ENCODE measurements around the gene JAZF1. TPM values are rescaled to one million over a fixed set of nuclear protein-coding genes. Genes with fewer than 3 reads are reported as not detected.

JAZF1 gene
- total RNA-seq, 1 experiment from 2014 or later = 5.6 TPM

DNA sequence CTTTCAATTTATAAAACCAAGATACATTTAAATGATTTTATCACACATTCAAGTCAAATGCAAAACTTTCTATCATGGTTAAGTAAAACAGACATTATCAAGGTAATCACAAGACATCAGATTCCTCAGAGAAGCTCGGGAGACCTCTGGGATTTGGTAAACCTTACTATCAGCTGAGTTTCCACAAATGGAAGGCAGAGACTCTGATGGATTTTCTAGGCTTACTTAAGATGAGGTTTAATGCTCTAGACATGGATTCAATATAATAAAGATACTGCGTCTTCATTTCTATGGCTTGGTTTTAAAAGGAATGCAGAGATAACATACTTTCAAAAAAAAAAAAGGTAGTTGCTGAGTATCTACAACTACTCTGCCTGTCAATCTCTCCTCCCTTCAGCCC lies 171.7 kb downstream of the JAZF1 start:
- no peak for DNase-seq (ENCODE audit: low read depth)

DNA sequence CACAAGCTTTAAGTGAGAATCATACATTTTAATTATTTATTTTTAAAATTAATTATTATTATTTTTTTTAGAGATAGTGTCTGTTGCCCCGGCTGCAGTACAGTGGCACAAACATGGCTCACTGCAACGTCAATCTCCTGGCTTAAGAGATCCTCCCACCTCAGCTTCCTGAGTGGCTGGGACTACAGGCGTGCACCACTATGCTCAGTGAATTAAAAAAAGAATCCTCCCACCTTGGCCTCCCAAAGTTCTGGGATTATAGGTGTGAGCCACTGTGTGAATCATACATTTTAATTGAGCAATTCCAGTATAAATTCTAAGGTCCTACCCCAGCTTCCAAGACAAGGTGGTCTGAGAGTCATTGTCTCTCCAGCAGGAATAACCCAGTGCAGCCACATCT lies 172.4 kb downstream of the JAZF1 start:
- no peak for DNase-seq (ENCODE audit: low read depth)

DNA sequence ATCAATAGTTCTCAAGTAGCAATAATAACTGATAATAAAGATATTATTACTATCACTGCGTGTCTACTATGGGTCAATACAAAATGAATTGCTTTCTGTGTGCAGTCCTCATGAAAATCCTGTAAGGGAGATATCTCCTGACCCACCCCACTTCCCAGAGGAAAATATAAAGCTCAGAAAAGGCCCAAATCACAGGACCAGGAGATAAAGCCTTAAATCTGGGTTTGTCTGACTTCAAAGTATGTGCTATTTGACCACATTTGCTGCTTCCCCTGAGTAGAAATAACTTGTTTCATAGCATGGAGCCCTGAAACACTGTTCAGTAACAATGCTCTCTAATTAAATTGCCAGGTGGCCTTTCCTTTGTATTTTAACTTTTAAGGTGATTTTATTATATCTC lies 174.1 kb downstream of the JAZF1 start:
- no peak for DNase-seq (ENCODE audit: low read depth)

DNA sequence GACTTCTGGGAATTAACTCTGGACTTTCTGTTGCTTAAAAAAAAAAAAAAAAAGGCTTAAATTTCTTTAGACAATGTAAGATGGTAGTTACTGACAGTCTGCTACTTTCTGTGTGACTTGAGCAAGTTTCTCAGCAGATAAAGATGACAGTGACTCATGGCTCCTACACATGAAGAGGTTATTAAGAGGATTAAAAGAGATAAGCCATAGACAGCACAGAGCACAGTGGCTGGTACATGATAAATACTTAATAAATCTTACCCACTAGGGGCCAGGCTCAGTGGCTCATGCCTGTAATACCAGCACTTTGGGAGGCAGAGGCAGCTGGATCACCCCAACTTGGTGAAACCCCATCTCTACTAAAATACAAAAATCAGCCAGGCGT lies 174.8 kb downstream of the JAZF1 start:
- DNase-seq (ENCODE audit: low read depth) = no peak

DNA sequence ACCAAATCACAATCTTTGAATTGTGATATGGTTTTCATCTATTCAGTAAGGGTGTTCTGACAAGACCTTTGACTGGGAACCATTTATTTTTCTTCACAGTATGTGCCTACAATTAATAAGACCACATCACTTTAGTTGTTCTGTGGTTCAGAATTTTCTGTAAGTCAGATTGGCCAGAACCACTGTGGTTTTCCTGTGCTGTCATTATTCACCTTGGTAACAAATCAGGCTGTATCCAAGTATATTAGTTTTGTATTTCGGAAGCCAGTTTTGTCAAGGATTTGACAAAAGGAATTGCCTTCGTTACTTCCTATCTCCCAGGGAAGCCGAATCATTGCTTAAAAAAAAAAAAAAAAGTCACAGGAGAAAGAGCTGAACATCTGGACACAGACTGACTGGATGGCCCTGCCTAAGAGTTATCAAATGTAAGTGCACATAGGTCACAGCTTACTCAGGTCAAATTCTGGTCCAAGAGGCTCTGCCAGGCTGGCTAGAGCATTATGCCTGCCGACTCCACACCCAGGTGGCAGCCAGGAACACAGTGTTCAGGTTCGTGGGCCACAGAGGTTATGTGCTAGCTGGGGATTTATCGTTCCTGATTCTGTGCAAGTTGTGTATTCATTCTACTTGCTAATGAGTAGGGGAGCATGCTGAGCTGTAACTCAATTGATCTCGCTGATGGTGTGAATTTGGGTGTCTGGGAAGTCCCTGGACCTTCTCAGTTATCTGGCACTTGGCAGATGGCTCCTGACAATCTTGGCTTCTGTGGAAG lies 175.3 kb downstream of the JAZF1 start:
- no peak for DNase-seq (ENCODE audit: low read depth)

DNA sequence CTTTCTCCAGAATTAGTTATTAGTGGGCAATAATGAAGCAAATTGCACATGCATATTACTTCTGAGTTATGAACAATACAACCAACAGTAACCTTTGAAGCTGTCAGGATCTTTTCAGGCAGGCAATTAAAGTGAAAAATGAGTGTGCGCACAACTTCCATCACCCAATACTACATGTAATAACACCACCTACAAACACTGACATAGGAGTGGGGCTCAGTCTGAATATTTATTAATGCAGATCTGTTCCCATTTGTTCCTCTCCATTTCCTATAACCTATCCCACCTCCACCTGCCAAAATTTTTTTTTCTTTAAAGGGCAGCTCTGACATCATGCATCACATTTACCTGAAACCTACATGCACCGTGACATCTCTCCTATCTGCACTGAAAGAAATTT lies 177.2 kb downstream of the JAZF1 start:
- no peak for DNase-seq (ENCODE audit: low read depth)

DNA sequence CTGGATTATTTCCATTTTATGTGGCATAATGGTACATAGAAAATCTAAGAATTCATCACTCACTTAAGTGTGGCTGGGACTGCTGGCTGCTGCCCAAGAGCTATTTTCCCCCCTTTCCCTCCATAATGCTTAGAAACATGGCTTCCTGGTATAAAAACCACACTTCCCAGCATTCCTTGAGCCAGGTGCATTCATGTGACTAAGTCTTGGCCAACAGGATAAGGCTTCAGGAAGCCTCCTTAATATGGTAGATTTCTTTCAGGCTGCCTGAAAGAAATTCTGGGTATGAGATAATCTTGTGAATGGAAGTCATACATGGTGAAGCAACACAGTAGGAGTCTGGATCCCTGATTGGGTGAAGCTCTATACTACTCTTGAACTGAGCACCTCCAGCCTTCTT lies 178.0 kb downstream of the JAZF1 start:
- DNase-seq (ENCODE audit: low read depth) = peak; percentile 44

DNA sequence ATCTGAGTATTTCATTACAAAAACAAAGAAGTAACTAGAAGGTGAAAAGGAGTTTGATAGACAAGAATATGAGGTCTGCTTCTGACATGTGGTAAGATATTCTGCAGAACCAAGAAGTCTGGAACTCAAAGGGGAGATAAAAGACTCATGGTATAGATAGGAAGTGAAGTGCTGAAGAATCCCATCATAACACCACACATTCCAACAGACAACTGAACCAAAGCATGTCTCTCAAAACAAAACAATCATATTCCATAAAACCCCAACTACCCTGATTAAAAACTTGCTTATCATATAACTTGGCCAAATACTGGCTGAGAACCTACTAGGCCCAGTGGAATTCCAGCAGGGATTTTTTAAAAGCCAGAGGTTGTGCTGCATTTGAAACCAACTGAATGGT lies 178.7 kb downstream of the JAZF1 start:
- no peak for DNase-seq (ENCODE audit: low read depth)

DNA sequence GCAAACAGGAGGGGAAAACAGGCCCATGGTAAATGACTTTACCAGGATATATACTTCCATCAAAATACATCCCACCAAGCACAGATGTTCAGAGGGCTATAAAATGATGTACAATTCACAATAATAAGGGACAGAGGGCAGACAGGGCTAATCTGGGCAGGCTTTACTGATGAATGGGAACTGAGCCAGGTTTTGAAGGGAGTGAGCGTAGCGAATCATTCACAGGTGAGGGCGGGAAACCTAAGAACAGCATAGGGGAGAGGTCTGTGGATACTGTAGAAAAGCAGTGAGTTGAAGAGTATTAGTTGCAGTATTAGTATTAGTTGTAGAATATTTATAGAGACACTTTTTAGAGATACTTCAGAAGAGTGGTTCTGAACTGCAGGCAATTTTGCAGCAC lies 180.8 kb downstream of the JAZF1 start:
- DNase-seq (ENCODE audit: low read depth) = no peak

DNA sequence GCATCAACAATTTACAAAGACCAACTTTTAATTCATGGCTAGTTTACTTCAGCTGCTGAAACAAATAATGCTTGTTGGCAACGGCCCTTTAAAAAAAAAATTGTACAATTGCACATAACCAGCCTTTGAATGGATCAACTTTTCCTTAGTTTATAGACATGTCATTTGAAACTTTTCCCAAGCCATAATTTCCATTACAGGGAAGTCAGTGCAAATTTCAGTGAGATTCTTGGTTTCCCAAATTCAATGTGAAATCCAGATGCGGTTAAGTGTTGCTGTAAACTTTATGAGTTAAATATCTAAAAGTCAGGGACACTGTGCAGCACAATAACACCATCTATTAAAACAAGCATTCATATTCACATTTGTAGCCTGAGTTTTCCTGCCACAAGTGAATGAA lies 182.2 kb downstream of the JAZF1 start:
- DNase-seq (ENCODE audit: low read depth) = no peak

DNA sequence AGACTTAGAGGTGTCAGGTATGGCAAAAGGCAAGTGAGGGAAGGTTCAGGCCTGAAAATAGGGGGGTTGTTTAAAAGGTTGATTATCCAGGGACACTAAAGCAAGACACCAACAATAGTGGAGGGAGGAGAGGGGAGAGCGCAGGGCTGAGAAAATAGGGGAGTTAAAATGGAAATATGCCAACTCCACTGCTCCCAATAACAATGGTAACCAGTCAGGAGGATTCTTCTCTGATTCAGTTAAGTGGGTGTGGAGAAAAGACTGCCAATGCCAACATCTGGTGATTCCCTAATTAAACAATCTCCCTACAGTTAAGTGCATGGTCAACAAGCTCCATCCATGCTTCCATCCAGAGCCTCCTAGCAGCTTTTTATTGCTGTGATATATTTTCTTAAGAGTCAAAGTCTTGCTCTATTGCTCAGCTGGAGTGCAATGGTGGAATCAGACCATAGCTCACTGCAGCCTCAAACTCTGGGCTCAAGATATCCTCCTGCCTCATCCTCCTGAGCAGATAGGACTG lies 183.3 kb downstream of the JAZF1 start:
- DNase-seq (ENCODE audit: low read depth) = no peak

DNA sequence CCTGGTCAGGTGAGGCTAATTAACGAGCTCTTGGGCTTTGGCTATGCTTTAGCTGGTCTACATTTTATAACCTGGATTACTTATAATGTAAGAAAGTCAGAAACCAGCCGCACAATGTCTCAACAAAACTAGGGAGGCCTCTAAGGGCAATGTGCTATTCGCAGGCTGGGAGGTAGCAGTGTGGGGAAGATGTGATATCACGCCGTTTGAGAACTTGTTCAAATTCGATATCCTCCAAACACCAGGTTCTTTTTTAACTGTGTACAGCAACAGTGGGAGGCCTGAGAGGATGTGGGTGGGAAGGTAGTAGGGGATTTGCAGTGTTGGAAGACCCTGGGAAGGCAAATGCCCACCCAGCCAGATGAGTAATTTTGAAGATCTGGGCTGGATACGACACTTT lies 184.5 kb downstream of the JAZF1 start:
- DNase-seq (ENCODE audit: low read depth) = no peak

DNA sequence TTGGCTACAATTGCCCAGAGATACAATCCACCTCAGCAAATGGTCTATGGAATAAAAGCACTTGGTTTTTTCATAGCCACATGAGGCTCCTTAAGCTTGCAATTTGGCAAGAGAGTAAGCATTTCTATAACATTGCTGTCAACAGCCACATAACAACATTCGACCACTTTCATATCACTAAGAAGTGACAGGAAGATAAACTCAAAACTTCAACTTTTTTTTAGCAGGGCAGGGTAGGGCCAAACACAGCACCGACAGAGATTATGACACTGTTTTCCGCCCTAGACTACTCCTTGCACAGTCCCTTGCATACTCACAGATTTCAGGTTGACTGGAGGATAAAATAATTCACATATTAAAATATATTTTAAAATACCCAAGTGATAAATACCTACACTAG lies 185.4 kb downstream of the JAZF1 start:
- no peak for DNase-seq (ENCODE audit: low read depth)

DNA sequence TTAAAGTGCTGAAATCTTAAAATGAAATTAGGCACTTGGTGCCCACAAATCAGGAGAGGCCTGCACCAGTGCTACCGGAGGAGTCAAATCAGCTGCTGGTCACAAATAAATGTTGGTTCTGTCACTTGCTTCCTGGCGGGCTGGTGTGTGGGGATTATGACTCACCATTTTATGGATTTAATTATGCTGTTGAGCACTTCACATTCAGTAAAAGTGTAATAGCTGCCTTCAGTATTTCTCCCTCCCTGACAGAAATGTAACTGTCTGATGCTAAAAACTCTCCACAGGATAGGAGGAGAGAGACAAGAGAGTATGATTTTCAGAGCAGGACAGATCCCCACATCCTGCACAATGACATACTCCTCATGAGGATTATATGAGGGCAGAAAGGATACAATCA lies 186.0 kb downstream of the JAZF1 start:
- peak; percentile 70 for DNase-seq (ENCODE audit: low read depth)

DNA sequence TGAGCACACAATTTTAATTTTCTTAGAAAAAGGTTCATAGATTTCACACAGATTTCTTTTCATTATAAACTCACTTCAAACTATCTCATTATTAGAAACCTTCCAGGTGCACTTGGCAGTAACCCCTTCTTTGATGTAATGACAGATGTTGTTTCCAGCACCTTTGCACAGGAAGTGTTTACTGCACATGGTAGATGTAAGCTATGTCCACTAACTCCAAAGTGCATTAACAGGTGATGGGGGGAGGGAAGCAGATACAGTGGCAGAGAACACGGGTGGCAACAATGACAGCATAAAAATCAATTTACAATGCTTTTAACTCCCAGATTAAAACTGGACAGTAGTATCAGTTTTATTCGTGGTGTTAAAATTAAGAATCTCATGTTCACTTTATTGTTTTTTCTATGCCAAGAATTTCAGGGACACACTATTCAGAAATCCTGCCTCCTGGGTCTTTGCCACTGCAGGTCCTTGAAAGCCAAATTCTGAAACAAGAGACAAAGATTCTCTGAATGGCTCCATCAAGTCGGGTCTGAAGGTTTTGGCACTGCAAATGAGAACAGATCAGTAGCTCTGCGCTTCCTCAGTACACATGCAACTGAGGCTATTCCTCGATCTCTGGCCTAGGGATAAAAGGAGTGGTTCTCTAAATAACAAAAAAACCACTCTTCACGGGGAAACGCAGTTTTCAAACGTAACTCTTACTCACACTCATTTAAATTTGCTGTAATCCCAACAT lies 187.7 kb downstream of the JAZF1 start:
- no peak for DNase-seq (ENCODE audit: low read depth)

DNA sequence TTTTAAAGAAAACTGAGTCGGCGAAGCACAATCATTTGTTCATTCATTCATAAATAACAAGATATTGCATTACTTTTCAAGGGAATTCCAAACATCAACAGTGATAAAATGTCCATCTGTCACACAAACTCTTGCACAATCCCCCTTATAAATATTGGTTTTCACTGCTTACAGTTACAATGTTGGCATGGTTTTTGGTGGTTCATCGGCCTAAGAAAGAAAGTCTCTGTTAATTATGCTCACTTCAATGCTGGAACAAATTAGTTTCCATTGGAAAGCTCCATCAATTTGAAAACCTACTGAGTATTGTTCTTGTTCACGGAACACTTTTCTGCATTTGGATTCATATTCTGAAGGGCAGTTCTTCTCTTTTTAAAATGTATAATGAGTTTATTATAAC lies 188.5 kb downstream of the JAZF1 start:
- DNase-seq (ENCODE audit: low read depth) = peak; percentile 26

DNA sequence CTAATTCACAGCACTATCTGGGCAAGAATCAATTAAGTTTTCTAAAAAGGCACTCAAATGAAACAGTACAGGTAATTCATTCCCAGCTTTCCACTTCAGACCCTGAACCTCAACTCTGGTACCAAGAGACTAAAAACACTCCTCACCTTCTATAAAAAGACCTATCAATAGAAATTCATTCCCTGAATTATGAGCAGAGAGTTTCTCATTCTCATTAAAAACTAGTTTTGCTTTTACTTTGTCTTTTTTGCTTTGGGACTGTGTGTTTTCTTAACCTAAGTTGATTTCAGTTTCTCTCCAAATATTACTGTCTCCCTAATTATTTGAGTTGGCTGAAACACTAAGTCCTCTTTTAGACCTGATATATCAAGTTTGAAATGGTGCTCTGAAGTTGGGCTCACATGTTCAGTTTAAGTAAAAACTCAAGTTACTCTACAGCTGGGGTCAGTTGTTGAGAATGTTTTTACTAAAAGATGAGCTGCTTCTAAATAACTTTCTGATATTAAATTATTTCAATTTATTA lies 189.5 kb downstream of the JAZF1 start:
- no peak for DNase-seq (ENCODE audit: low read depth)

DNA sequence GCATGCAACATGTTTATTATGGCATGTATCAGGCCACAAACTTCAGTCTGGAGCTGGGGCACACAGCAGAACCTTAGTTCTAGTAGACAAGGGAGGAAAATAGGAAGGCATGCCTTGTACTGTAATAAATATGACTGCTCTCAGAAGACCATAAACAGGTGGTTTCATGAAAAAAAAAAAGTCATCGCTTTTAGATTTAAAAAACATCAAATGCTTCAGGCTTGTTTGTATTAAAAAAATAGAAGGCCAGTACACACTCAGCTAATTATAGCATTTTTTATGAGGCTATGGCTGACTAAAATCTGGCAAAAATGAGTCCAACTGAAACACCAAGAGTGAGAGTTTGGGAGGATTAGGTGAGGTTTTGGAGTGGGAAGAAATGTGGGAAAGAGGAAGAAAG lies 204.1 kb downstream of the JAZF1 start:
- DNase-seq (ENCODE audit: low read depth) = peak; percentile 85

DNA sequence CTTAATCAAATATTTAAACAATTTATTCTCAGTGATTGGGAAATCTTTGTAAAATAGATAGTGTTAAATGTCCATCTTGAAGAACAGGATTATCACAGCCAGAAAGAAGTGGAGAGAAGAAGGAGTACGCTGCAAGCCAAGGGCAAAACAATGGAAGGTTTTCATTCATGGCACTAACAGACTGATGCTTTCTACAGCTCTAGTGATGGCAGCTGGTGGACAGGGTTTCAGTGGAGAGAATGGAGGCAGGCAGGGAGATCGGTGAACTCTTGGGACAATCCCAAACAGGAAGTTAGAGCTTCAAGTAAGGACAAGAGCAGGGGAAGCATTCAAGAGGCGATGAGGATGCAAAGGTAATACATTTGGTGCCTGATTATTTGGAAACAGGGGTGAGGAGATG lies 207.0 kb downstream of the JAZF1 start:
- DNase-seq (ENCODE audit: low read depth) = no peak

DNA sequence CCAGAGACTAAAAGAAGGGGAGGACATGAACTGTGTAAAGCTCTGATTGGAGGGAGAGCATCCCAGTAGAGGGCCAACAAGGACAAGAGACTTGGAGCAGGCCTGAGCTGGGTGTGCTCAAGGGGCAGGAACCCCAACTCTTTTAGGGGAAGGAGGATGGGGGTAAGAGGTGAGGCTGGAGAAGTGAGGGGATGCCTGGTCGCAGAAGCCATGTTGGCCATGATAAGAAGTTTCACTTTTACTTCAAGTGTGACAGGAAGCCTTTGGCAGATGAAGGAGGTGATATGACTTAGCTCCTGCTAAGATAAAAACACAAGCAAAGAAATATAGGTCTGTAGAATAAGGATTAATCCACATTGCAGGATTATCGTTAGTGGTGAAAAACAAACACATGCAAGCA lies 208.3 kb downstream of the JAZF1 start:
- DNase-seq (ENCODE audit: low read depth) = no peak

DNA sequence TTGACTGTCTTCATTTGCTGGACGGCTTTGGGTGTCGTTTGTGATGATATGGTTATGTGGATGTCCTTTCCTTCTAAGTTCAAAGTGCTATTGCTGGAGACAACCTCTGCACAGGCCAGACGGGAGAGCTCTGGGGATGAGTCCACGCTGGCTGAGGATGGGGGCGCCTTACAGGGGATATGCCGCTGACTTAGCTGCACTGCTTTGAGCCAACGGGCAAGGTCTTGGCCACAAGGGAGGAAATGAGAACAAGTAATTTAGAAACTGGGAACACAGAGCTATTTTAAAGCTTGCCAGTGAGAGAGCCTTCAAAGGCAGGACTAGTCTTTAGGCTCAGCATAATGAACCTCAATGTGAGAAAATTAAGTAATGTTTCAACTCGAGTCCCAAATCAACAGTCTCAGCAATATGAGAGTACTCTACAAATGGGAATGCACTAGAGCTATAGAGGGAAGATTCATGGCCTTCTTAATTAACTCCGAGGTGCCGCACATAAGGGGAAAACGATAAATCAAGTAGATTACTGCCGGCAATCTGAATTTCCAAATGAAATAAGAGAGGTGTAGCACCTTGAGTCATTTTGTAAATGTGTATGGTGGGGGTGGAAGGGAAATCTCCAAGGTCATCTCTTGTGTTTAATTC lies 209.3 kb downstream of the JAZF1 start:
- no peak for DNase-seq (ENCODE audit: low read depth)

DNA sequence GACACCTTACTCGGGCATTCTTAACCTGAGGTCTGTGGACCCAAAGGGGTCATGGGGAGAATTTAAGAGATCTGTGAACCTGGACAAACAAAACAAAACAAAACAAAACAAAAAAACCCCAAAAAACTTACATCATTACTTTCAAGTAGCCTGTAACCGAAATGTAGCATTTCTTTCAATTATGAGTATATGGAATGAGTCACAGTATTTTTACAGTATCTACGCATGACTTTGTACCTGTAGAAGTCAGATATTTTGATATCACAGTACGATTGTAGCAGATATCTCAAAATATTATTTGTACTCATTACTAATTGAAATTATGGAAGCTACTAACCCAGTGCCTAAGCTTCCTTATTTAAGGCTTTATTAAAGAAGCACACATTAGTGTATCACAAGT lies 210.2 kb downstream of the JAZF1 start:
- no peak for DNase-seq (ENCODE audit: low read depth)

Measured in LHCN-M2 (cell line).